Activated CD4-positive, alpha-beta T cell treated with anti-CD3 and anti-CD28 coated beads, Interleukin-2, amount 50 U/mL, for 24 hours (primary cell): ENCODE measurements around the gene APOM.
A peak's percentile ranks its signal among the peaks of the same experiment; 100 is the strongest.

Experiments used
- DNase-seq, 2 donors: peaks; one replicate each; pipeline ENCODE4 v3.0.0-alpha.2; 2020; ENCODE audit warnings: low read depth in 1 of 2, low spot score in 1 of 2

Gene APOM

DNA sequence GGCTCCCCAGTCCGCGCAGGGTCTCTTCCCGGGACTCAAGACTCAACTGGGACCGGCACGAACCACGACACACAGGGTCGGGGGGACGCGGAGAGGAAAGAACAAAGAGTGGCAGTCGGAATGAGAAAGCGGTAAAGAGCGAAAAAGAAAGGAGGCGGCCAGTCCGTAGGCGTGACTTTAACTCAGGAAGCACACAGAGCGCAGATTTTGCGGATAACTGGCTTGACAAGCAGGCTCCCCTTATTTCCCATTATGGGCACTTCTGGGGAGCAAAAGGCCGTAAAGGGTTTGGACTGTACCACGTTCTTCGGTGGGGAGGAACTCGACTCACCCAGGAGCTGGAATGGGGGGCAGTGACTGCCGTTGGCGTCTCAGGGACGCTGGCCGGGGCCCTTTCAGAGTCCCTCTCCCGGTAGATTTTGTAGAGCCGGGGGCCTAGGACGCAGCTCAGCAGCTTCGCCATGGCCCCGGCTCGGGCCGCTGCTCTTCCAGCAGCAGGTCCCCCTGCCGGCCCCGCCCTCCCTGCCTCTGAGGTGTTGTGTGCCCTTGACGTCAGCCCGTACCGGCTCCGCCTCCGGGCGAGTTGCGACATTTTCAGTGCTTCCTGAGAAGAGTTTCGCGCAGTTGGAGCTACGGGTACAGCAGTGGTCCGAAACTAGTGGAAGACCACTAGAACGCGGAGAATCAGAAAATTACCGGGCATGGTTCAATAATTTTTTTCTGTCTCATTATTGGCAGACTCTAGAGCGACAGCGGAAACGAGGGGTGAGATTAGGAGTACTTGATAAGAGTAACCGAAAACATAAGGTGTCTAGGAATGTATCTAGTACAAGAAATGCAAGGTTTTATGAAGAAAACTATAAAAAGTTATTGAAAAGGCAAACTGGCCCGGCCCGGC is 47.4 kb downstream of the APOM start, which contains the start of gene ABHD16A:
ABHD16A (minus strand) TSS at position 506 of the 898 bp plus-strand sequence; CDS start at position 463, 43 bp downstream.
- peak; percentile 91 to 95 for DNase-seq

DNA sequence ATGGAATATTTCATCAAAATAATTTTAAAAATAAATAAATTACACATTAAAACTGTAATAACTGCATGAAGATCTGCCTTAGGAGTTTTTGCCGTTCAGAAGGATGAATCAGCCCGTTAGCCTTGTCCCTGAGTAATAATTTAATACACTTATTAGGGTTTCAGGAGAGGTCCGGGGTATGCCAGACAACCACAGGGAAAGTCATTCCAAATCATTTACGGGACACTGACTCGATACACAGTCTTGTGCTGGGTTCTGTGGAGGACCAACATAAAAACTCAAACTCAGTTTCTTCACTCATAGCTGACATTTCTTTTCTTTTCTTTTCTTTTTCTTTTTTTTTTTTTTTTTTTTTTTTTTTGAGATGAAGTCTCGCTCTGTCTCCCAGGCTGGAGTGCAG is 50.2 kb downstream of the APOM start:
- no peak for DNase-seq

DNA sequence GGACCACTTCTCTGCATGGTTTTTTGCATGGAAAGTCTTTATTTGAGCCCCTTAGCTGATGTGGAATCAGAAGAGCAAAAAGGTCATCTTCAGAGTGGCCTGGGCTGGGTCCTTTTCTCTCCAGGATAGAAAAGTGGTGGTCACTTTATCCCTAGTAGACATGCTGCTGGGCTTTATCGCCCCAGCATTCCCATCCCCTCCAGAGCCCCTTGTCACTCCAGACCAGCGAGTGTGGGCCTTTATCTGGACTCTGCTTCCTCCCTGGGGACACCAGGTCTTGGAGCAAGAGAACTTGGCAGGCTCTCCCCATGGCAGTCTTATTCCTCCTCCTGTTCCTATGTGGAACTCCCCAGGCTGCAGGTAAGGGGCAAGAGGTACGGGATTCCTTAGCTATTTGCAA is 50.9 kb downstream of the APOM start, which contains the start of gene LY6G6F:
LY6G6F (plus strand) TSS at position 268 of the 400 bp plus-strand sequence; CDS start at position 309, 41 bp downstream.
- no peak for DNase-seq

GRCh38 chr6:31707701-31708100 is 52.0 kb downstream of the APOM start:
- no peak for DNase-seq
